ENCODE measurements around the gene KRTAP12-3.

DNA sequence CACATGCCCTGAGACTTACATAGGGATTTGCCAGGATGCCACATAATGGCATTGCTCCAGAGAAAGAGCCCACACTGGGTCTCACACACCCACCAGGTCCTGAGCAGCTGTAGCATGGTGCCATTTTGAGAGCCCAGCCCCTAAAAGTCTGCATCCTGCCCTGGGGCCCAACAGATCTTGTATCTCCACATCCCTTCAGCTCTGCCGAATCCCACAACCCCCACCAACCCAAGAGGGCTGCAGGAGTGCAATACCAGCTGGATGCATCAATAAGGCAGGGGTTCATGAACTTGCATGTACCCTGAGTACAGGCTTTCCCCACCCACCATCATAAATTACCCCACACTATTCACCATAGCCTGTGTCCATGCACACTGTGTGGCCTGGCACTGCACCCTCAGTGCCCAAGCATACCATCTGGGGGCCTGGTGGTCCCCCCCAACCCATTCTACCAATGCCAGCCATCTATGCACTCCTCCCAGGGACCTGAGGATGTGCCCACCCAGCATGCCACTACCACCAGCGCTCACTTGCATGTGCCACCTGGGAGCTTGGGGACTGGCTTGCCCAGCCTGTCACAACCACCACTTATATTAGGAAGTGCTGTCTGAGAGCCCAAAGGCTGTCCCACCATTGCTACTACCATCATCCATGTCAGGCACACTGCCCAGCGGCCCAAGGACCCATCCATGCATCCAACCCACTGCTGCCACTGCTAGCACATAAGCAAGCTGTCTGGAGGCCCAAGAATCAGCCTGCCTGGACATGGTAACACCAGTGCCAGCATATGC, 13.1 kb downstream of the KRTAP12-3 start:
- TF ChIP-seq, protein P1, sequence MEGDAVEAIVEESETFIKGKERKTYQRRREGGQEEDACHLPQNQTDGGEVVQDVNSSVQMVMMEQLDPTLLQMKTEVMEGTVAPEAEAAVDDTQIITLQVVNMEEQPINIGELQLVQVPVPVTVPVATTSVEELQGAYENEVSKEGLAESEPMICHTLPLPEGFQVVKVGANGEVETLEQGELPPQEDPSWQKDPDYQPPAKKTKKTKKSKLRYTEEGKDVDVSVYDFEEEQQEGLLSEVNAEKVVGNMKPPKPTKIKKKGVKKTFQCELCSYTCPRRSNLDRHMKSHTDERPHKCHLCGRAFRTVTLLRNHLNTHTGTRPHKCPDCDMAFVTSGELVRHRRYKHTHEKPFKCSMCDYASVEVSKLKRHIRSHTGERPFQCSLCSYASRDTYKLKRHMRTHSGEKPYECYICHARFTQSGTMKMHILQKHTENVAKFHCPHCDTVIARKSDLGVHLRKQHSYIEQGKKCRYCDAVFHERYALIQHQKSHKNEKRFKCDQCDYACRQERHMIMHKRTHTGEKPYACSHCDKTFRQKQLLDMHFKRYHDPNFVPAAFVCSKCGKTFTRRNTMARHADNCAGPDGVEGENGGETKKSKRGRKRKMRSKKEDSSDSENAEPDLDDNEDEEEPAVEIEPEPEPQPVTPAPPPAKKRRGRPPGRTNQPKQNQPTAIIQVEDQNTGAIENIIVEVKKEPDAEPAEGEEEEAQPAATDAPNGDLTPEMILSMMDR (IDR thresholded peaks at IDR 0.05): no peak
- no peak for TF ChIP-seq EZH2 (IDR thresholded peaks at IDR 0.05; ENCODE audit: borderline replicate concordance, insufficient read depth, low read depth, low read length, poor library complexity, severe bottlenecking)
